GM12878 (cell line): ENCODE results near the gene C6orf52. TPM values are rescaled to one million over a fixed set of nuclear protein-coding genes. Genes with fewer than 3 reads are reported as not detected.

Experiments
- ATAC-seq: fragments of 200-7000 bp; cut with Tn5 transposase; 3 replicates; pipeline ENCODE4 v1.9.1; 2020; ENCODE audit warnings: mild to moderate bottlenecking, moderate library complexity
- BruUV-seq: library from RNA; stranded (reverse); fragments of 400-500 nt; replicated peaks from 2 replicates; lab custom pipeline; 2021; lab: Mats Ljungman, UMichigan
- CTCF ChIA-PET: fragments of 300-600 bp; sonication (Branson Sonifier 250); formaldehyde crosslinking; extraction: SDS; loops from one replicate; lab custom pipeline; 2021; ENCODE audit warnings: inconsistent platforms; lab: Yijun Ruan, JAX
- POLR2A ChIA-PET: fragments of 350-600 bp; formaldehyde crosslinking; extraction: SDS; loops from one replicate; lab custom pipeline; 2021; ENCODE audit warnings: inconsistent platforms; lab: Charles Lee
- RAD21 ChIA-PET: fragments of 300-600 bp; sonication (Branson Sonifier 250); formaldehyde crosslinking; loops from one replicate; lab custom pipeline; 2023; ENCODE audit warnings: antibody characterized with exemption; ENCODE audit not compliant: unreplicated experiment; lab: Charles Lee
- SMC1A ChIA-PET: fragments of 300-600 bp; sonication (Branson Sonifier 250); formaldehyde crosslinking; loops from one replicate; lab custom pipeline; 2023; ENCODE audit not compliant: unreplicated experiment, uncharacterized antibody; lab: Charles Lee
- DNase-seq: peaks from one replicate; pipeline ENCODE4 v3.0.0-alpha.2; 2011; ENCODE audit warnings: low read depth, low spot score
- FAIRE-seq: peaks from 3 replicates; lab custom pipeline; 2011; peaks lifted over from hg19 to GRCh38; lab: Jason Lieb, UNC
- H2AFZ ChIP-seq: 2 replicates; pipeline ENCODE4 v1.6.0; 2011; ENCODE audit warnings: low read depth, low read length, control low read depth; ENCODE audit not compliant: control insufficient read depth
- H3K27ac ChIP-seq: 2 replicates; pipeline ENCODE4 v1.5.1; 2011; ENCODE audit warnings: control low read depth; ENCODE audit not compliant: control insufficient read depth, insufficient read depth
- H3K27me3 ChIP-seq, 2 experiments: replicated peaks in 1 of 2; 2 replicates each; pipeline versions ENCODE4 v1.6.0 to v1.6.1; 2011; ENCODE audit warnings: low read length in 1 of 2; ENCODE audit not compliant: control insufficient read depth in 2 of 2, insufficient read depth in 2 of 2
- H3K36me3 ChIP-seq, 2 experiments: 2 replicates each; pipeline ENCODE4 v1.5.1; 2011; ENCODE audit warnings: low read length in 1 of 2; ENCODE audit not compliant: control insufficient read depth in 2 of 2, insufficient read depth in 2 of 2
- H3K4me1 ChIP-seq: 2 replicates; pipeline ENCODE4 v1.6.1; 2011; ENCODE audit warnings: mild to moderate bottlenecking, low read length, moderate library complexity, mixed read lengths; ENCODE audit not compliant: control insufficient read depth, insufficient read depth
- H3K4me2 ChIP-seq: 2 replicates; pipeline ENCODE4 v1.6.0; 2011; ENCODE audit warnings: control low read depth; ENCODE audit not compliant: control insufficient read depth, insufficient read depth
- H3K4me3 ChIP-seq: fragments of 200-600 bp; sonication (generic); 2 replicates; pipeline ENCODE4 v1.5.1; 2016
- H3K79me2 ChIP-seq: 2 replicates; pipeline ENCODE4 v1.6.0; 2011; ENCODE audit warnings: low read length; ENCODE audit not compliant: control insufficient read depth, insufficient read depth
- H3K9ac ChIP-seq: 2 replicates; pipeline ENCODE4 v1.8.0; 2011; ENCODE audit warnings: low read length, control low read depth, mixed read lengths; ENCODE audit not compliant: control insufficient read depth, insufficient read depth
- H3K9me3 ChIP-seq: replicated peaks from 3 replicates; pipeline ENCODE4 v1.5.1; 2011; ENCODE audit warnings: mild to moderate bottlenecking, low read length; ENCODE audit not compliant: control insufficient read depth, insufficient read depth
- H4K20me1 ChIP-seq: 2 replicates; pipeline ENCODE4 v1.6.0; 2011; ENCODE audit not compliant: control insufficient read depth, insufficient read depth
- IRF4 ChIP-seq: IDR thresholded peaks from 2 replicates; pipeline ENCODE4 v1.6.1; 2011; ENCODE audit warnings: low read depth, low read length
- LARP7 ChIP-seq: fragments of 450-650 bp; IDR thresholded peaks from 2 replicates; pipeline ENCODE4 v1.6.1; 2017; ENCODE audit warnings: mild to moderate bottlenecking
- NBN ChIP-seq: fragments of 450-650 bp; IDR thresholded peaks from 2 replicates; pipeline ENCODE4 v1.6.1; 2016
- POU2F2 ChIP-seq: IDR thresholded peaks from 3 replicates; pipeline ENCODE4 v1.6.1; 2011; ENCODE audit warnings: low read depth, mild to moderate bottlenecking, low read length, borderline replicate concordance
- SMARCA5 ChIP-seq: fragments of 450-650 bp; IDR thresholded peaks from 2 replicates; pipeline ENCODE4 v1.6.1; 2017; ENCODE audit warnings: mild to moderate bottlenecking
- SPI1 ChIP-seq: IDR thresholded peaks from 2 replicates; pipeline ENCODE4 v1.6.1; 2011; ENCODE audit warnings: low read depth, mild to moderate bottlenecking, low read length, moderate library complexity, borderline replicate concordance; ENCODE audit not compliant: insufficient read depth
- SUPT20H ChIP-seq: IDR thresholded peaks from 2 replicates; pipeline ENCODE4 v1.6.1; 2011; ENCODE audit warnings: low read depth, mild to moderate bottlenecking, low read length, moderate library complexity, borderline replicate concordance; ENCODE audit not compliant: control insufficient read depth
- WGBS: methylation state at CpG from one replicate; pipeline ENCODE4 v1.1.6; 2016; ENCODE audit warnings: low lambda C conversion rate; ENCODE audit not compliant: insufficient replicate concordance, insufficient coverage; ENCODE audit errors: missing lambda C conversion rate; 5-methylcytosine and 5-hydroxymethylcytosine counted together
- in situ Hi-C: fragments of 300-500 bp; cut with MboI; formaldehyde crosslinking; loops from 9 replicates; pipeline ENCODE4 v1.14.3; 2018; ENCODE audit warnings: mixed read lengths
- intact Hi-C: fragments of 100-400 bp; cut with micrococcal nuclease; formaldehyde crosslinking; loops from one replicate; pipeline ENCODE4 v1.14.2; 2022; ENCODE audit not compliant: unreplicated experiment
- polyA plus RNA-seq, 11 experiments: library from polyadenylated mRNA; depleted of rRNA in 4 of 11; unstranded in 6 of 11; stranded (reverse) in 5 of 11; fragments of >200 nt; fragmentation: Nextera tagmentation in 4 of 11; fragmentation: Illumina TruSeq in 1 of 11; extraction: Ambion mirVana in 4 of 11; extraction: Trizol in 1 of 11; gene quantifications; 1 replicate in 1 of 11; 2 replicates in 10 of 11; pipeline versions ENCODE4 v1.2.1 to v1.2.3, GENCODE V29; 2011 to 2016; ENCODE audit warnings: inconsistent platforms in 2 of 11, missing spikeins in 2 of 11, low read depth in 1 of 11
- total RNA-seq, 4 experiments: library from RNA; depleted of rRNA in 3 of 4; stranded (reverse); fragments of >200 nt in 3 of 4; fragmentation: Illumina TruSeq in 1 of 4; extraction: Trizol in 1 of 4; gene quantifications; 2 replicates each; pipeline versions ENCODE4 v1.2.1 to v1.2.3, GENCODE V29; 2013 to 2021
- TF ChIP-seq, protein P1 (sequence below): IDR thresholded peaks from 2 replicates; pipeline ENCODE4 v1.6.1; 2011; ENCODE audit warnings: mild to moderate bottlenecking, low read depth, low read length, moderate library complexity; ENCODE audit not compliant: insufficient replicate concordance
- TF ChIP-seq, protein P2 (sequence below): fragments of 450-650 bp; conservative IDR thresholded peaks from 2 replicates; pipeline ENCODE4 v1.6.1; 2017; ENCODE audit warnings: mild to moderate bottlenecking, moderate library complexity

Gene C6orf52
- total and polyA plus RNA-seq, 10 of the 15 experiments (the other 5 are each of a cell fraction or from before 2014, with no cell fraction given), result 2.7 to 15.1 (median 4.9) TPM

DNA sequence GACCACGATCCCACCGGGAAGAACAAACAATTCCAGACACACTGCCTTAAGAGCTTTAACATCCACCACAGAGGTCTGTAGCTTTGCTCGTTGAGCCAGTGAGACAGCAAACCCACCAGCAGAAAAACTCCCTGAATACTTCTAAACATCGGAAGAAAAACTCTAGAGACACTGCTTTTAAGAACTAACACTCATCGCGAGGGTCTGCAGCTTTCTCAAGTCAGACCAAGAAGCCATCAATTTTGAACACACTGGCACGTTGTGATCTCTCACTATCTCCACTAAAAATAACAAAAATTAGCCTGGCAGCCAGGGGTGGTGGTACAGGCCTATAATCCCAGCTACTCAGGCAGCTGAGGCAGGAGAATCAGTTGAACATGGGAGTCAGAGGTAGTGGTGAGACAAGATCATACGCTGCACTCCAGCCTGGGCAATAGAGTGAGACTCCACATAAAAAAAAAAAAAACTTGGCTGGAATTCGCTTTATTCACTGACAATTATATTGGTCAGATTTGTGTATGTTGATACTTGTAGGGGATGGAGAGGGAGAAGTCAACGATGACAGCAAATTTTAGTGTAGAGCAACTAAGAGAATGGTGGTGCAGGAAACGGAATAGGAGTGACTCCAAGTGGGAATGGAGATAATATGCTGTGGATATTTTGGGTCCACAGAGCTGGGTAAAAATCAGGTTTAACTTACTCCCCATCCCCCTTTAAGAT, 27.6 kb upstream of the C6orf52 start:
- Histone ChIP-seq H3K4me2 (peak overlapping the region; percentile 43), H3K27ac (peak overlapping the region; percentile 44; the same call in 1 of the 2 replicates), H2AFZ (peak overlapping the region; percentile 81), H3K36me3 (no peaks in the 10 kb centered on the region; a peak in 1 of 4 replicates), H4K20me1 (no peaks in the 10 kb centered on the region), H3K9ac (peak overlapping the region; percentile 70), H3K79me2 (peaks cover 13% of the 10 kb centered on the region), H3K9me3 (peaks cover 12% of the 10 kb centered on the region), H3K4me1 (peaks cover 4% of the 10 kb centered on the region), H3K4me3 (peak overlapping the region; percentile 97), H3K27me3 (no peaks in the 10 kb centered on the region)
- FAIRE-seq (peak; percentile 54), ATAC-seq (no peak), DNase-seq (no peak)
- 66% methylated on average over 11 of the region's 11 CpGs for WGBS
- in situ Hi-C loops, result no loop called here
- ChIA-PET SMC1A (interaction anchor here (0.9 to 4.1 kb wide), 7 partner anchors 10 to 244 kb away, joined by 3 to 46 read pairs (median 4); partner anchors contain the start of genes C6orf52, PAK1IP1 and TMEM14B), RAD21 (interaction anchor here (1.2 to 2.4 kb wide), 9 partner anchors 14 to 211 kb away, joined by 3 to 12 read pairs (median 5); partner anchors contain the start of genes C6orf52, PAK1IP1 and TMEM14B), POLR2A (interaction anchor here (0.5 to 6.0 kb wide), 6 partner anchors 21 to 211 kb away, joined by 3 to 40 read pairs (median 4); partner anchors contain the start of genes C6orf52, PAK1IP1 and TMEM14B), CTCF (interaction anchor here (0.9 to 2.1 kb wide), 9 partner anchors 11 to 214 kb away, joined by 3 to 11 read pairs (median 4); partner anchors contain the start of gene TMEM14B)
- intact Hi-C loops, result loop anchor here (1.0 to 10.0 kb wide), 2 partner anchors 28 to 187 kb away; partner anchors contain the start of genes C6orf52 and PAK1IP1
- BruUV-seq, result TSS peak; percentile 88
- TF ChIP-seq SMARCA5 (no peak), SPI1 (no peak), NBN (no peak), IRF4 (no peak), LARP7 (no peak), POU2F2 (no peak), SUPT20H (no peak)
- TF ChIP-seq, protein P1, sequence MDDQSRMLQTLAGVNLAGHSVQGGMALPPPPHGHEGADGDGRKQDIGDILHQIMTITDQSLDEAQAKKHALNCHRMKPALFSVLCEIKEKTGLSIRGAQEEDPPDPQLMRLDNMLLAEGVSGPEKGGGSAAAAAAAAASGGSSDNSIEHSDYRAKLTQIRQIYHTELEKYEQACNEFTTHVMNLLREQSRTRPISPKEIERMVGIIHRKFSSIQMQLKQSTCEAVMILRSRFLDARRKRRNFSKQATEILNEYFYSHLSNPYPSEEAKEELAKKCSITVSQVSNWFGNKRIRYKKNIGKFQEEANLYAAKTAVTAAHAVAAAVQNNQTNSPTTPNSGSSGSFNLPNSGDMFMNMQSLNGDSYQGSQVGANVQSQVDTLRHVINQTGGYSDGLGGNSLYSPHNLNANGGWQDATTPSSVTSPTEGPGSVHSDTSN, result no peak
- TF ChIP-seq, protein P2, sequence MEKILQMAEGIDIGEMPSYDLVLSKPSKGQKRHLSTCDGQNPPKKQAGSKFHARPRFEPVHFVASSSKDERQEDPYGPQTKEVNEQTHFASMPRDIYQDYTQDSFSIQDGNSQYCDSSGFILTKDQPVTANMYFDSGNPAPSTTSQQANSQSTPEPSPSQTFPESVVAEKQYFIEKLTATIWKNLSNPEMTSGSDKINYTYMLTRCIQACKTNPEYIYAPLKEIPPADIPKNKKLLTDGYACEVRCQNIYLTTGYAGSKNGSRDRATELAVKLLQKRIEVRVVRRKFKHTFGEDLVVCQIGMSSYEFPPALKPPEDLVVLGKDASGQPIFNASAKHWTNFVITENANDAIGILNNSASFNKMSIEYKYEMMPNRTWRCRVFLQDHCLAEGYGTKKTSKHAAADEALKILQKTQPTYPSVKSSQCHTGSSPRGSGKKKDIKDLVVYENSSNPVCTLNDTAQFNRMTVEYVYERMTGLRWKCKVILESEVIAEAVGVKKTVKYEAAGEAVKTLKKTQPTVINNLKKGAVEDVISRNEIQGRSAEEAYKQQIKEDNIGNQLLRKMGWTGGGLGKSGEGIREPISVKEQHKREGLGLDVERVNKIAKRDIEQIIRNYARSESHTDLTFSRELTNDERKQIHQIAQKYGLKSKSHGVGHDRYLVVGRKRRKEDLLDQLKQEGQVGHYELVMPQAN, result no peak
